IMR-90 (cell line): ENCODE measurements around the gene FOXN3. TPM values are rescaled to one million over a fixed set of nuclear protein-coding genes. Genes with fewer than 3 reads are reported as not detected.

ENCODE experiments used
- ATAC-seq: fragments of 200-7000 bp; cut with Tn5 transposase; 2 replicates; pipeline ENCODE4 v1.9.1; 2020; ENCODE audit warnings: low read depth, mild to moderate bottlenecking, moderate library complexity
- BruUV-seq: library from RNA; stranded (reverse); fragments of 400-500 nt; replicated peaks from 2 replicates; lab custom pipeline; 2021; lab: Mats Ljungman, UMichigan
- CTCF ChIA-PET: fragments of 300-600 bp; formaldehyde crosslinking; extraction: SDS; loops from one replicate; lab custom pipeline; 2021; ENCODE audit warnings: antibody characterized with exemption; lab: Yijun Ruan, JAX
- POLR2A ChIA-PET: fragments of 300-600 bp; sonication (Branson Sonifier 250); formaldehyde crosslinking; loops from one replicate; lab custom pipeline; 2022; ENCODE audit warnings: antibody characterized with exemption; ENCODE audit not compliant: unreplicated experiment; lab: Charles Lee
- DNase-seq: peaks from one replicate; pipeline ENCODE4 v3.0.0; 2013
- H2AFZ ChIP-seq: replicated peaks from 2 replicates; pipeline ENCODE3; 2013; ENCODE audit warnings: low read length, mild to moderate bottlenecking; ENCODE audit not compliant: poor library complexity
- H2AK5ac ChIP-seq: 2 replicates; pipeline ENCODE4 v1.6.1; 2013; ENCODE audit warnings: low read depth, low read length, inconsistent platforms
- H2AK9ac ChIP-seq: replicated peaks from 2 replicates; pipeline ENCODE3; 2013; ENCODE audit warnings: mild to moderate bottlenecking, low read depth, low read length, moderate library complexity; ENCODE audit not compliant: poor library complexity
- H2BK120ac ChIP-seq: 2 replicates; pipeline ENCODE4 v1.6.1; 2013; ENCODE audit warnings: low read depth, low read length, inconsistent platforms
- H2BK15ac ChIP-seq: 3 replicates; pipeline ENCODE4 v1.6.1; 2013; ENCODE audit warnings: low read depth, low read length, inconsistent platforms
- H2BK20ac ChIP-seq: 2 replicates; pipeline ENCODE4 v1.6.1; 2013; ENCODE audit warnings: low read depth, mild to moderate bottlenecking, inconsistent platforms, low read length, moderate library complexity
- H2BK5ac ChIP-seq: 2 replicates; pipeline ENCODE4 v1.6.1; 2013; ENCODE audit warnings: mild to moderate bottlenecking, low read depth, low read length, inconsistent platforms; ENCODE audit not compliant: poor library complexity, severe bottlenecking
- H3K14ac ChIP-seq: replicated peaks from 2 replicates; pipeline ENCODE4 v1.6.1; 2013; ENCODE audit warnings: low read depth, low read length, inconsistent platforms
- H3K18ac ChIP-seq: 2 replicates; pipeline ENCODE4 v1.6.1; 2013; ENCODE audit warnings: low read depth, low read length, control low read depth
- H3K23ac ChIP-seq: 2 replicates; pipeline ENCODE4 v1.6.1; 2013; ENCODE audit warnings: low read depth, low read length, inconsistent platforms
- H3K27ac ChIP-seq: 2 replicates; pipeline ENCODE4 v1.5.1; 2013; ENCODE audit warnings: mild to moderate bottlenecking, control low read depth, low read length; ENCODE audit not compliant: insufficient read depth
- H3K27me3 ChIP-seq: 2 replicates; pipeline ENCODE4 v1.6.1; 2013; ENCODE audit warnings: low read length; ENCODE audit not compliant: control insufficient read depth, insufficient read depth
- H3K36me3 ChIP-seq: 2 replicates; pipeline ENCODE4 v1.6.1; 2013; ENCODE audit warnings: low read length, mixed read lengths; ENCODE audit not compliant: control insufficient read depth, insufficient read depth
- H3K4ac ChIP-seq: 2 replicates; pipeline ENCODE4 v1.6.1; 2013; ENCODE audit warnings: low read depth, low read length, inconsistent platforms
- H3K4me1 ChIP-seq: 2 replicates; pipeline ENCODE4 v1.6.1; 2013; ENCODE audit warnings: low read length, mixed read lengths; ENCODE audit not compliant: control insufficient read depth, insufficient read depth
- H3K4me2 ChIP-seq: 2 replicates; pipeline ENCODE4 v1.6.1; 2013; ENCODE audit warnings: low read depth, mild to moderate bottlenecking, control low read depth, low read length, moderate library complexity
- H3K4me3 ChIP-seq: 2 replicates; pipeline ENCODE4 v1.5.1; 2013; ENCODE audit warnings: low read depth, mild to moderate bottlenecking, control low read depth, low read length, moderate library complexity; ENCODE audit not compliant: insufficient read depth
- H3K56ac ChIP-seq: 2 replicates; pipeline ENCODE4 v1.6.1; 2013; ENCODE audit warnings: low read length, inconsistent platforms; ENCODE audit not compliant: insufficient read depth; ENCODE audit errors: extremely low read depth
- H3K79me1 ChIP-seq, 2 experiments: 2 replicates each; pipeline ENCODE4 v1.6.1; 2013; ENCODE audit warnings: low read length in 2 of 2, inconsistent platforms in 1 of 2, low read depth in 1 of 2
- H3K9ac ChIP-seq: 2 replicates; pipeline ENCODE4 v1.6.1; 2013; ENCODE audit warnings: low read depth, low read length, control low read depth
- H3K9me1 ChIP-seq: 2 replicates; pipeline ENCODE4 v1.6.1; 2013; ENCODE audit warnings: low read length, inconsistent platforms; ENCODE audit not compliant: insufficient read depth
- H3K9me3 ChIP-seq: 2 replicates; pipeline ENCODE4 v1.6.1; 2013; ENCODE audit warnings: low read length; ENCODE audit not compliant: control insufficient read depth, insufficient read depth
- H4K20me1 ChIP-seq: 2 replicates; pipeline ENCODE4 v1.6.1; 2013; ENCODE audit warnings: low read length, inconsistent platforms; ENCODE audit not compliant: insufficient read depth
- H4K5ac ChIP-seq: 2 replicates; pipeline ENCODE4 v1.6.1; 2013; ENCODE audit warnings: mild to moderate bottlenecking, low read depth, low read length, control low read depth
- H4K8ac ChIP-seq, 2 experiments: 2 replicates each; pipeline ENCODE4 v1.6.1; 2013; ENCODE audit warnings: low read depth in 2 of 2, low read length in 2 of 2, control low read depth in 1 of 2, inconsistent platforms in 1 of 2
- H4K91ac ChIP-seq: 2 replicates; pipeline ENCODE4 v1.6.1; 2013; ENCODE audit warnings: low read depth, low read length, inconsistent platforms; ENCODE audit not compliant: insufficient read depth
- CEBPB ChIP-seq: IDR thresholded peaks from 2 replicates; pipeline ENCODE4 v1.6.1; 2012; ENCODE audit warnings: low read depth, low read length, improper control_type of control experiment
- FOS ChIP-seq: fragments of 150-350 bp; IDR thresholded peaks from 2 replicates; pipeline ENCODE4 v1.6.1; 2016; ENCODE audit warnings: low read depth, low read length
- MXI1 ChIP-seq: IDR thresholded peaks from 2 replicates; pipeline ENCODE4 v1.6.1; 2012; ENCODE audit warnings: low read depth, mild to moderate bottlenecking, low read length, moderate library complexity, borderline replicate concordance
- WGBS, 2 experiments: methylation state at CpG; one replicate each; pipeline versions ENCODE4 v1.1.5 to v1.1.7; 2013; ENCODE audit warnings: missing lambda C conversion rate in 2 of 2; ENCODE audit not compliant: insufficient read length in 1 of 2; ENCODE audit errors: extremely low coverage in 2 of 2; 5-methylcytosine and 5-hydroxymethylcytosine counted together
- dilution Hi-C: fragments of 300-500 bp; cut with HindIII; formaldehyde crosslinking; loops from one replicate; pipeline ENCODE4 v1.14.3; 2018; ENCODE audit warnings: low sequenced_read_pairs; ENCODE audit not compliant: unreplicated experiment
- in situ Hi-C: fragments of 300-500 bp; cut with MboI; formaldehyde crosslinking; loops from 3 replicates; pipeline ENCODE4 v1.14.3; 2019; ENCODE audit warnings: low sequenced_read_pairs, inconsistent platforms, mixed read lengths
- intact Hi-C: fragments of 100-400 bp; cut with micrococcal nuclease; formaldehyde crosslinking; loops from 2 replicates; pipeline ENCODE4 v1.10.0; 2022
- polyA plus RNA-seq, 3 experiments: library from polyadenylated mRNA; depleted of rRNA; stranded (reverse); fragments of >200 nt; gene quantifications; 2 replicates each; pipeline ENCODE4 v1.2.3, GENCODE V29; 2012; ENCODE audit warnings: low replicate concordance in 1 of 3
- total RNA-seq: library from RNA; depleted of rRNA; stranded (reverse); fragments of >200 nt; gene quantifications from 2 replicates; pipeline ENCODE4 v1.2.3, GENCODE V29; 2012
- TF ChIP-seq, protein P1 (sequence below): fragments of 150-350 bp; IDR thresholded peaks from 2 replicates; pipeline ENCODE4 v1.6.1; 2016; ENCODE audit warnings: low read depth, mild to moderate bottlenecking, low read length, moderate library complexity, borderline replicate concordance

FOXN3 gene
- total and polyA plus RNA-seq, 2 of the 4 experiments (the other 2 are of a cell fraction), result 22.6 to 33.7 TPM

DNA sequence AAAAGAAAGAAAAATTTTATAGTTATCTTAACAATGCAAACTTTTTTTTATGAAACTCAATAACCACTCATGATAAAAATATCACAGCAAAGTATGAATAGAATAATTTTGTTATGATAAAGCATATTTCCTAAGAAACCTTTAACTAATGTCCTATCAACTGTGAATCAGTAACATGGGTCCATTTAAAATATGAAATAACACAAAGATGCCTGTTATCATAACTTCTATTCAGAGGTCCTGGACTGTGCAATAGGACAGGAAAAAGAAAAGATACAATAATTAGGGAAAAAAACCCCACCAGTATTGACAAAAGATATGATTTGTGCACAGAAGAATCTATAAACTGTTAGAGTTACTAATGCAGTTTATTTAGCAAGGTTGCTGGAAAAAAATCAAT lies 245.4 kb downstream of the FOXN3 start (continued):
- TF ChIP-seq, protein P1, sequence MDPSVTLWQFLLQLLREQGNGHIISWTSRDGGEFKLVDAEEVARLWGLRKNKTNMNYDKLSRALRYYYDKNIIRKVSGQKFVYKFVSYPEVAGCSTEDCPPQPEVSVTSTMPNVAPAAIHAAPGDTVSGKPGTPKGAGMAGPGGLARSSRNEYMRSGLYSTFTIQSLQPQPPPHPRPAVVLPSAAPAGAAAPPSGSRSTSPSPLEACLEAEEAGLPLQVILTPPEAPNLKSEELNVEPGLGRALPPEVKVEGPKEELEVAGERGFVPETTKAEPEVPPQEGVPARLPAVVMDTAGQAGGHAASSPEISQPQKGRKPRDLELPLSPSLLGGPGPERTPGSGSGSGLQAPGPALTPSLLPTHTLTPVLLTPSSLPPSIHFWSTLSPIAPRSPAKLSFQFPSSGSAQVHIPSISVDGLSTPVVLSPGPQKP, result no peak
- TF ChIP-seq FOS, result no peak
- no peak for TF ChIP-seq MXI1

DNA sequence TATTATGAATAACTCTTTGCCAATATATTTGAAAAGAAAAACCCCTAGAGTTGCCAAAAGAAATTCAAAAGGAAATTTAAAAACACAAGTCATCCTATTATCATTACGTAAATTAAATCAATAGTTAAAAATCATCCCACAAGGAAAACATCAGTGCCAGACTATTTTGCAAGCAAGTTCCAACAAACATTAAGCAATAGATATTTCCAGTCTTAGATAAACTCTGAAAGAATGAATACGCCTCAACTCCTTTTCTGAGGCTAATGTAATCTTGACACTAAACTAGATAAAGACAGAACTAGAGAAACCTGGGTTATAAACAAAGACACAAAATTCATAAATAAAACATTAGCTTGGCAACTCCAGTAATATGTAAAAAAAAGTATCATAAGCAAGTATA lies 245.9 kb downstream of the FOXN3 start:
- intact Hi-C loops, result no loop called here

More for the DNA sequence above, 245.9 kb downstream of the FOXN3 start:
- Histone ChIP-seq H2BK120ac (no peak overlapping the region), H2AK5ac (no peak overlapping the region), H3K9me3 (peaks cover 2% of the 10 kb centered on the region), H4K5ac (no peak overlapping the region), H3K4me2 (no peak overlapping the region), H2AFZ (no peak overlapping the region), H4K91ac (no peak overlapping the region), H3K14ac (no peak overlapping the region), H3K4me1 (no peaks in the 10 kb centered on the region), H2BK5ac (no peak overlapping the region), H3K4me3 (no peak overlapping the region), H2AK9ac (no peak overlapping the region), H3K9ac (no peak overlapping the region), H3K23ac (no peak overlapping the region), H3K27me3 (no peaks in the 10 kb centered on the region), H2BK15ac (no peak overlapping the region), H2BK20ac (no peak overlapping the region), H3K56ac (no peak overlapping the region), H4K8ac (no peak overlapping the region), H3K79me1 (peaks cover 3 to 11% of the 10 kb centered on the region in 2 experiments; a peak in 2 of 4 replicates), H4K20me1 (no peaks in the 10 kb centered on the region), H3K27ac (no peak overlapping the region), H3K9me1 (no peaks in the 10 kb centered on the region), H3K36me3 (peaks cover 13% of the 10 kb centered on the region), H3K18ac (no peak overlapping the region), H3K4ac (no peak overlapping the region)
- ChIA-PET POLR2A (no interaction called here), CTCF (no interaction called here)
- dilution Hi-C loops (no loop called here), in situ Hi-C loops (no loop called here)
- peak; percentile 41 for DNase-seq
- WGBS, 2 experiments, result no CpG with 5 or more reads among the region's 2 CpGs
- no peak for TF ChIP-seq FOS
- peak; percentile 76 for TF ChIP-seq CEBPB
- TF ChIP-seq MXI1, result no peak
- peak; percentile 54 for ATAC-seq
- BruUV-seq, result no TSS peak
